HG03558 (cell line): ENCODE data around the gene UBE2L3.
A peak's percentile ranks its signal among the peaks of the same experiment; 100 is the strongest.
"Not testable (repeated sequence)": the region's sequence is repeated elsewhere in the genome, so short reads cannot be mapped to it uniquely, and the experiment has no call there.

Experiments
- ATAC-seq: cut with Tn5 transposase; IDR thresholded peaks from one replicate; pipeline ENCODE4 v1.9.1; 2021; ENCODE audit warnings: moderate number of reproducible peaks; ENCODE audit not compliant: unreplicated experiment; ENCODE audit errors: extremely low read depth

UBE2L3 gene

DNA sequence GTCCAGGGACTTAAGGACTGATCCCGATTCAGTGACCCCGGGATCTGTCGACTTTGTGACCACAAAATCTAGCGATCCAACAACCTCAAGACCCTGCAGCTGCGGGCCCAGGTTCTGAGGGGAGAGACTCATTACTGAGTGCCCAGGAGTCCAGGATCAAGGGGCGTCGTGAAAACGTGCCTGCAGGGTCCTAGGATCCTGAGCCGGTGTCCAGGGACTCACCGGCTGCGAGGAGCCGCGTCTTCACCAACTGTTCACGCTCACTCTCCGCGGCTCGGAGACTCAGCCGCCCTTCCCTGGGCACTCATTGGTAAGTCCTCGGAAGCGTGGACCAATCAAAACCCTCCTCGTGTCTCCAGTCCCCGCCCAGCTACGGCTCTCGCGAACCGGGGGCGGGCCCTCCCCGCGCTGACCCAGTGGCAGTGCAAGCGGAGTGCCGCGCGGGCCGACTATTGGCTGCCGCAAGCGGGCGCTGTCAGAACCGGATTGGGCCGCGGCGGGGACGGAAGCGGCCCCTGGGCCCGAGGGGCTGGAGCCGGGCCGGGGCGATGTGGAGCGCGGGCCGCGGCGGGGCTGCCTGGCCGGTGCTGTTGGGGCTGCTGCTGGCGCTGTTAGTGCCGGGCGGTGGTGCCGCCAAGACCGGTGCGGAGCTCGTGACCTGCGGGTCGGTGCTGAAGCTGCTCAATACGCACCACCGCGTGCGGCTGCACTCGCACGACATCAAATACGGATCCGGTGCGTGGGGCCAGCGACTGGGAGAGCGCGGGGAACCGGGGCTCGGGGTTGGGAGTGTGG is 74.5 kb downstream of the UBE2L3 start, which contains the start of gene SDF2L1:
Gene SDF2L1 (plus strand): TSS at position 514 of the 795 bp plus-strand sequence. CDS start 35 bp downstream, at position 549.
- peak; percentile 76 for ATAC-seq

DNA sequence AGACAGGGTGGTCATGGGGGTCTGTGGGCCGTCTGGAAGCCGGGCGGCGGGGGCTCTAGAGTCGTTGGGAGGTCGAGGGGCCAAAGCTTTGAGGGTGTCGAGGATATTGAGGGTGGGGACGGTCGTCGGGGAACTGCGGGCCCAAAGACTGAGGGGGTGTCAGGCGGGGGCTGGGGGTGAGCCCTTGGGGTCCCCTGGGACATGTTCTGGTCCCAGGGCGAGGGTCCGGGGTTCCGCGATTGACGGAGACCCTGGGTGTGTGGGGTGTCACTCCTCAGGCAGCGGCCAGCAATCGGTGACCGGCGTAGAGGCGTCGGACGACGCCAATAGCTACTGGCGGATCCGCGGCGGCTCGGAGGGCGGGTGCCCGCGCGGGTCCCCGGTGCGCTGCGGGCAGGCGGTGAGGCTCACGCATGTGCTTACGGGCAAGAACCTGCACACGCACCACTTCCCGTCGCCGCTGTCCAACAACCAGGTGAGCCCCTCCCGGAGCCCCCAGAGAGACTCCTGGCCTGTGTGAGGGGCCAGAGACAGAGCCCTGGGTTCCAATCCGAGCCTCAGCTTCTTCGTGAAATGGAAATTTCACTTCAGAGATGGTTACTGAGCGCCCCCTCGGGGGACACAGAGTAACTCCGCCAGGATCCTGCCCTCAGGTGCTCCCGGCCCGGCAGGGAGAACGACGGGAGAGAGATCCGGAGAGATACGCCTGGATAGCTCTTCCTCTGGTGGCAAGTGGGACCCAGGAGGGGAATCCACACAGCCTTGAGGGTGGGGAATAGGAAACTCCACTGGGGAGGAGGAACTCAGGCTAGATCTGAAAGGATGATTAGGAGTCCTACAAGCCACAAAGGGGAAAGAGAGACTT is 75.3 kb downstream of the UBE2L3 start:
- ATAC-seq: no peak

GRCh38 chr22:21643533-21644357 is 76.2 kb downstream of the UBE2L3 start:
- ATAC-seq: no peak

DNA sequence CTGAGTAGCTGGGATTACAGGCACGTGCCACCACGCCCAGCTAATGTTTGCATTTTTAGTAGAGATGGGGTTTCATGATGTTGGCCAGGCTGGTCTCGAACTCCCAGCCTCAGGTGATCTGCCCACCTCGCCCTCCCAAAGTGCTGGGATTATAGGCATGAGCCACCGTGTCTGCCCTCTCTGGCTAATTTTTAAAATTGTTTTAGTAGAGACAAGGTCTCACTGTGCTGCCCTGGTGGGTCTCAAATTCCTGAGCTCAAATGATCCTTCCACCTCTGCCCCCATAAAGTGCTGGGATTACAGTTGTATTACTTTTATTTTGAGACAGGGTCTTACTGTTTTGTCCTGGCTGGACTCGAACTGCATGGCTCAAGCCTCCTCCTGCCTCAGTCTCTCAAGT is 78.0 kb downstream of the UBE2L3 start:
- ATAC-seq: not testable (repeated sequence)

DNA sequence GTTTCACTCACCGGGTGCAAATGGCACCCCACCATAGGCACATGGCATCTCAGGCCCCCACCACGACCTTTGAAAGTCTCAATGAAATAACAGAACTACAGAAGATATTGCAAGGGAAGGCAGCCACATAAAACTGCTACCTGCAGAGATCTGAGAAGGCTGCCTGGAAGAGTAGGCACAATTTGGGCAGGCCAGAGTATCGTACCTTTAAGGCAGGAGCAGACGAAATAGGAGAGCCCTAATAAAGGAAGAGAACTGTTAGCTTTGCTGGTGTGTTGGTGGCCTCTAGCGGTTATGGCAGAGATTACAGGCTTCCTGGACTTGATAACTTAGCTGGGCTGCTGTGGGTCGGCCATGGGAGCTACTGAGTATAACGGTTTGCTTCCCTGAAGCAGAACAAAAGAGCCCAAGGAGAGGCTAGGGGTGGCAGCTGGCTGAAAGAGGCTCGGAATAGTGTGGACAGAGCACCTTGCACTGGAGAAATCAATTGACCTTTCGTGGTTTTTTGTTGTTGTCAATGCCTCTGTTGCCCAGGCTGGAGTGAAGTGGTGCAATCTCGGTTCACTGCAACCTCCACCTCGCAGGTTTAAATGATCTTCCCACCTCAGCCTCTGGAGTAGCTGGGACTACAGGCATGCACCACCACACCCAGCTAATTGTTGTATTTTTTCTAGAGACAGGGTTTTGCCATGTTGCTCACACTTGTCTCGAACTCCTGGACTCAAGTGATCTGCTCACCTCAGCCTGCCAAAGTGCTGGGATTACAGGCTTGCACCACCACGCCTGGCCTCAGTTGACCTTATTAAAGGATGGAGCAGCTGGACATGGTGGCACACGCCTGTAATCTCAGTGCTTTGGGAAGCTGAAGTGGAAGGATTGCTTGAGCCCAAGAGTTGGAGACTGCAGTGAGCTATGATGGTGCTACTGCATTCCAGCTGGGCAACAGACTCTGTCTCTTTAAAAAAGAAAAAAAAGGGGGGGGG is 79.4 kb downstream of the UBE2L3 start:
- ATAC-seq: no peak

GRCh38 chr22:21650280-21650679 is 82.8 kb downstream of the UBE2L3 start:
- ATAC-seq: no peak

DNA sequence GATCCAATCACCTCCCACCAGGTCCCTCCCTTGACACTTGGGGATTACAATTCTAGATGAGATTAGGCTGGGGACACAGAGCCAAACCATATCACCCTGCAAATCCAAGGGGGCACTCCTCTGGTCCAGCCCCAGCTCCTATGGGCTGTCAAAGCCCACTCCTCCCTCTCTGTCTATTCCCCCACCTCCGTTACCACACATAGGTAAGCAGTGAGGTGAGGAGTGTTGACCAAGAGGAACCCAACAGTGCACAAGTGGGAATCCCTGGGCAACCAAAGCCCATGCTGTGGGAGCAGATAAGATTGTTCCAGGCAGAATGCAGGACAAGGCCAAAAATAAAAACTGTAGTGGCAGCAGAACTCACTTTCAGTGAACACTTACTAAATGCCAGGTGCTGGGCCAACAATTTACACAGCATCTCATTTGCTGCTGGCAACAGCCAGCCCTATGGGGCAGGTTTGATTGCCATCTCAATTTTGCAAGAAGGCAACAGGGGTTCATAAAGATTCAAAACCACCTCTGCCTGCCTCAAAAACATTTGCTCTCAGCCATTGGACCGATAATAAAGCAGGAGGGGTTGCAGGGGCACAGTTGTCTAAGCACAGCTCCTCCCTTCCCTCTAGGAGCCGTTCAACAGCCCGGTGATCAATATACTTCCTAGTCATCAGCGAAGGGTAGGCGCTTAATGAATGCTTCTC is 83.5 kb downstream of the UBE2L3 start:
- ATAC-seq: no peak

DNA sequence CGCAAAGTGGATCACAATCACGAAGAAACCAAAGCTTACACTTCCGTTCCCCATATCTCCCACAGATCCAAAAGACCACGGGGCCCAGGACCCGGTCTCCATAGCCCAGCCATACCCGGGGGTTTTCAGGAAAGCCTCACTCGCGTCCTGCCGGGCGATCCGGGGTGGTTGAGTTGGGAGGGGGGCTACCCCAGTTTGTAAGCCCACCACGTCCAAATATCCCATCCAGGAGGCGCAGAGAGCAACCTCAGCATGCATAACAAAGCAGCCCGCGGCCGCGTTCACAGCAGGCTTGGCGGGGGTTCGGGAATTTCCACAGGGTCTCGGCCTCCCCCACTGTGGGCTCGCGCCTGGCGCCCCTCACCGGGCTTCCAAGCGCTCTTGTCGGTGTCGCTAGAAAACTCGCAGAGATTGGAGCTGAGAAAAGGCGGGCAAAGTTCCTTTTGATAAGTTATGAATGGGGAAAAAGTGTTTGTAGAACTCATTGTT is 84.1 kb downstream of the UBE2L3 start:
- no peak for ATAC-seq

- no peak for ATAC-seq
These were observed 84.6 kb downstream of the UBE2L3 start for GRCh38 chr22:21652010-21652546.

DNA sequence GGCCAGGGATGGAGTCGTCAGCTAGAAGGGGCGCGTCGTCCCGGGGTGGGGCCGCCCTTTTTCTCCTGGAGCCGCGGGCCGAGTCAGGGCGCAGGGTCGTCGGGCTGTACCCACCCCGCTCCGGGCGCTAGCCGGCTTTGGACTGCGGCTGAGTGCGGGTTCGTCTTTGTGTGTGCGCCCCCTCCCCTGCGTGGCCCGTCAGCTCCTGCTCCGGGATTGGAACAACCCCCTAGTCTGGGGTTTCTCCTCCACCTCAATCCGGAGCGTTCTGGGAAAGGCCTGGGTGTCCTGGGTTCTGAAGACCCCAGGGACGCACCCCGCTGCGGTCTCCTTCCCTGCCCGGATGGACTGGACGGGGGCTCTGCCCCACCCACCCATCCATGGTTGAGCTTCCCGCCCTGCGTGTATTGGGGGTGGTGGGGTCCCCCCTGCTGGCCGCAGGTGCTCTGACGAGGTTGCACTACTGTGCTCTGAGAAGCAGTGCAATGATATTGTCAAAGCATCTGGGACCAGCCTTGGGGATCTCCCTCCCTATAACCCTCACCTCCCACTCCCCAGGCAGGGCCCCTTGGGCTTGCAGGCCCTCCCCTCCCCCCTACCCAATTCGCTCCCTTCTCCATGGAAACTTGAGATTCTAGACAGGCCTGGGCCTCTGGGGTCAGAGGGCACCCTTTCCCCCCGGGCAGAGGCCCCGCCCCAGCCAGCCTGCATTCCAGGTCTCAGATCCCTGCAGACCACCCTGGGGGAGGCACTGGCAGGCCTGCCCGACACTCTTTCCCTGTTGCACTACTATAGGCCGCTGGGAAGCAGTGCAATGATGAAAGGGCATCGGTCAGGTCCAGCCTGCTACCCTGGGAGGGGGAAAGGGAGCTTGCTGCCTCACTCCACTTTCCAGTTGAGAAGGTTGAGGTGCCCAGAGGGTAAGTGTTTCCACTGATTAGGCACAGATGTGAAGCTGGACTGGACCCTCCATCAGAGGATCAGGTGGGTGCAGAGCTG is 85.3 kb downstream of the UBE2L3 start:
- no peak for ATAC-seq

- no peak for ATAC-seq
These were observed 89.5 kb downstream of the UBE2L3 start for GRCh38 chr22:21657020-21657359.

DNA sequence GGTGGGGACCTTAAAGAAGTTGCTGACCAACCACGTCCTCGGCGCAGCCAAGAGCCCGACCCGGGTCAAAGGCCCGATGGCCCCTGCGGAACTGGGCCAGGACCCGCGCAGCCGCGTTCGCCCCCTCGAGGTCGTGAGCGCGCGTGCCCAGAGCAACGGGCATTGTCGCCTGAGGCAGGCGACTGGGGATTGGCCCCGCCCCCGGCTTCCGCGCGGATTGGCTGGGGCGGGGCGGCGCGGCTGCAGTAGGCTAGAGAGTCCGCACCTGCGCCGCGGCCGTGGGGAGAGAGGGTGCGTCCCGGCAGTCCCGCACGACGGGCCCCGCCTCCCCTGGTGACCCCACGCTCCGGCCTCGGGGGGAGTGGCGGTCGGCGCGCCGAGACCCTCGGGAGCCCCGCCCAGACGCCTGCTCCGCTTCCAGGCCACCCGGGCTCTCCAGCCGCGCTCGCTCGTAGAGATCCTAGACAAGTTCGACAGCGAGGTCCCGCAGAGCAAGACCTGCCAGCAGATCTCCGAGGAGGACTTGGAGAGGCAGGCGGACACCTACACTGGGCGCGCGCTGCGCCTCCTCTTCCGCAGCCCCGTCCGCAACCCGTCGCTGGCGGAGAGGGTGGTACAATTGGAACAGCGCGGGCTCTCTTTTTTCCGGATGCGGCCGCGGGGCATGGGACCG is 90.0 kb downstream of the UBE2L3 start:
- ATAC-seq: no peak

GRCh38 chr22:21659864-21660525 is 92.5 kb downstream of the UBE2L3 start:
- ATAC-seq: no peak

DNA sequence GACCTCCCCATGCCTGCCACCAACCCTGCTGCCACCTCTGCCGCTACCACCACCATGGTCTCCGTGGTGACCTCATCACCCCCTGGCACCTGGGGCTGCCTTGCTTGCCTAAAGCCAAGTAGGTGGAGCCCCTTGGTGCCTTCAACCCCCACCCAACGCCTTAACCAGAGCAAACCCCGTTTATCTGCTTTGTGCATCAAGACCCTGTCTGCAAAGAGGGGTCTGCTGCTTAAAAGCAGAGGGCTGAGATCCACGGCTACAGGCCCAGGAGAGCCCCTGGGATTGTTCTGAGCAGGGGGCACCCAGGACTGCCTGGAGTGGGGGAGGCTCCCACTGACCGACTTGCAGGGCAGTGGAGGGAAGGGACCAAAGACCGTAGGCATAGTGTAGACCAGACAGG is 93.4 kb downstream of the UBE2L3 start:
- no peak for ATAC-seq

GRCh38 chr22:21661991-21662390 is 94.5 kb downstream of the UBE2L3 start:
- ATAC-seq: no peak

DNA sequence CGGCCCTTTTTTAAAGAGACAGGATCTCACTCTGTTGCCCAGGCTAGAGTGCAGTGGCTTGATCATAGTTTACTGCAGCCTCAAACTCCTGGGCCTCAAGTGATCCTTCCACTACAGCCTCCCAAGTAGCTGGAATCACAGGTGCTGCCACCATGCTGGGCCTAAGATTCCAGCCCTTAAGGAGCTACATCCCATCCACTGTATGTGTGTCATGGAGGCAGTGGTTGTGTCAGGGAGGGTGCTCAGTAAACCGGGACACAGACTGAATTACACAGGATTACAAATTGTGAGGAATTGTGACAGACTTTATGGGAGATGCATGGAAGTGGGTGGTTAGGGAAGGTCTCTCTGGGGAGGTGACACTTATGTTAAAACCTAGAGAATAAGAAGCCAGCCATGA is 96.2 kb downstream of the UBE2L3 start:
- ATAC-seq: no peak
